ENCODE measurements around the gene ERI2.

Gene ERI2

GRCh38 chr16:20806168-20807050 lies at the start of gene ERI2, which contains the start of gene REXO5:
ERI2 (minus strand) TSS chr16:20806472; CDS start chr16:20806430, 42 bp downstream.
REXO5 (plus strand) TSS chr16:20806527; CDS start chr16:20806954, 427 bp downstream.
- peak; percentile 85 to 95 (median 90) for DNase-seq
- intact Hi-C loops (cut with DNase I) = no loop called here

GRCh38 chr16:20854963-20855362 lies 48.7 kb upstream of the ERI2 start:
- intact Hi-C loops (cut with DNase I) = no loop called here
- no peak for DNase-seq

GRCh38 chr16:20853981-20854620 lies 47.8 kb upstream of the ERI2 start:
- intact Hi-C loops (cut with DNase I) = no loop called here
- DNase-seq = no peak

GRCh38 chr16:20853143-20853542 lies 46.9 kb upstream of the ERI2 start:
- intact Hi-C loops (cut with DNase I) = no loop called here
- DNase-seq = no peak

GRCh38 chr16:20851601-20852000 lies 45.3 kb upstream of the ERI2 start:
- peak in 35 of 42 donors; percentile 2 to 72 (median 46) for DNase-seq
- intact Hi-C loops (cut with DNase I) = loop anchor here (2.0 kb wide), 1 partner anchor 233 kb away; no protein-coding TSS in a partner anchor

GRCh38 chr16:20850981-20851380 lies 44.7 kb upstream of the ERI2 start:
- no peak for DNase-seq
- intact Hi-C loops (cut with DNase I) = loop anchor here (2.0 kb wide), 1 partner anchor 234 kb away; no protein-coding TSS in a partner anchor

GRCh38 chr16:20849589-20850390 lies 43.5 kb upstream of the ERI2 start:
- intact Hi-C loops (cut with DNase I) = loop anchor here (2.0 kb wide), 1 partner anchor 235 kb away; no protein-coding TSS in a partner anchor
- peak in 41 of 42 donors; percentile 51 to 92 (median 80) for DNase-seq

- intact Hi-C loops (cut with DNase I) = no loop called here
- no peak for DNase-seq
These were observed 41.3 kb upstream of the ERI2 start for GRCh38 chr16:20847550-20847949.

- intact Hi-C loops (cut with DNase I) = no loop called here
- DNase-seq = no peak
These were observed 40.3 kb upstream of the ERI2 start for GRCh38 chr16:20846551-20846950.

GRCh38 chr16:20846030-20846429 lies 39.8 kb upstream of the ERI2 start:
- intact Hi-C loops (cut with DNase I) = no loop called here
- no peak for DNase-seq

GRCh38 chr16:20844588-20844987 lies 38.3 kb upstream of the ERI2 start:
- intact Hi-C loops (cut with DNase I) = no loop called here
- DNase-seq = no peak

- intact Hi-C loops (cut with DNase I) = no loop called here
- DNase-seq = no peak
These were observed 37.8 kb upstream of the ERI2 start for GRCh38 chr16:20844054-20844453.

GRCh38 chr16:20839504-20839903 lies 33.2 kb upstream of the ERI2 start:
- no peak for DNase-seq
- intact Hi-C loops (cut with DNase I) = no loop called here

GRCh38 chr16:20838240-20838639 lies 32.0 kb upstream of the ERI2 start:
- no peak for DNase-seq
- intact Hi-C loops (cut with DNase I) = no loop called here

GRCh38 chr16:20833086-20833485 lies 26.8 kb upstream of the ERI2 start:
- DNase-seq = no peak
- intact Hi-C loops (cut with DNase I) = no loop called here

- intact Hi-C loops (cut with DNase I) = no loop called here
- DNase-seq = no peak
These were observed 24.1 kb upstream of the ERI2 start for GRCh38 chr16:20830372-20830771.

GRCh38 chr16:20829536-20829935 lies 23.3 kb upstream of the ERI2 start:
- intact Hi-C loops (cut with DNase I) = no loop called here

GRCh38 chr16:20826039-20826566 lies 19.8 kb upstream of the ERI2 start:
- intact Hi-C loops (cut with DNase I) = no loop called here
- no peak for DNase-seq

More at GRCh38 chr16:20829536-20829935, 23.3 kb upstream of the ERI2 start:
- DNase-seq = no peak

Data from head of caudate nucleus (tissue), 42 donors.